ENCODE data around the gene HAPLN2. TPM values are rescaled to one million over a fixed set of nuclear protein-coding genes. Genes with fewer than 3 reads are reported as not detected.

The HAPLN2 gene
- total and polyA plus RNA-seq, 8 donors: 0.38 to 0.46 TPM; not detected in 6

- H3K9me3 ChIP-seq: no peaks in the 10 kb centered on the region
- DNase-seq (no peak), FAIRE-seq (no peak), ATAC-seq (no peak)
- H3K4me1 ChIP-seq: peaks cover 0 to 8% (median 4%) of the 10 kb centered on the region in 3 donors
- H3K36me3 ChIP-seq: peaks cover 0 to 13% (median 0%) of the 10 kb centered on the region in 3 donors
- WGBS, 2 donors: 18 to 21% methylated on average over 6 of the region's 6 CpGs
- no peak for TF ChIP-seq CTCF (IDR thresholded peaks at IDR 0.05)
- H3K4me3 ChIP-seq: peak overlapping the region; percentile 69 to 92 (median 74)
- intact Hi-C loops (cut with DNase I): no loop called here
- H3K27me3 ChIP-seq: no peaks in the 10 kb centered on the region
- H3K27ac ChIP-seq: peak overlapping the region; percentile 47 to 76 (median 60)
Observed at GRCh38 chr1:156591181-156591431, 28.1 kb upstream of the HAPLN2 start.

GRCh38 chr1:156591432-156592157 is 27.6 kb upstream of the HAPLN2 start, which contains the start of gene NAXE:
NAXE (plus strand) TSS chr1:156591776; CDS start chr1:156591805, 29 bp downstream.
- Histone ChIP-seq H3K36me3 (peaks cover 0 to 13% (median 0%) of the 10 kb centered on the region in 3 donors), H3K27me3 (no peaks in the 10 kb centered on the region), H3K4me1 (peaks cover 0 to 8% (median 4%) of the 10 kb centered on the region in 3 donors), H3K4me3 (peak within 1 kb of the TSS; percentile 69 to 92 (median 74)), H3K27ac (peak within 1 kb of the TSS; percentile 47 to 76 (median 60)), H3K9me3 (no peaks in the 10 kb centered on the region)
- DNase-seq (peak; percentile 64 to 89 (median 75)), ATAC-seq (peak; percentile 97 to 98 (median 98)), FAIRE-seq (no peak)
- no peak for TF ChIP-seq CTCF (IDR thresholded peaks at IDR 0.05)
- intact Hi-C loops (cut with DNase I): no loop called here
- 0 to 1% methylated on average over 48 to 60 of the region's 60 CpGs for WGBS, 2 donors

- Histone ChIP-seq H3K36me3 (peaks cover 0 to 13% (median 0%) of the 10 kb centered on the region in 3 donors), H3K27me3 (no peaks in the 10 kb centered on the region), H3K9me3 (no peaks in the 10 kb centered on the region), H3K4me1 (peaks cover 0 to 8% (median 4%) of the 10 kb centered on the region in 3 donors), H3K27ac (peak overlapping the region; percentile 47 to 76 (median 55)), H3K4me3 (peak overlapping the region; percentile 69 to 92 (median 74))
- FAIRE-seq: no peak
- WGBS, 2 donors: 47 to 51% methylated on average over 16 of the region's 16 CpGs
- DNase-seq: no peak
- intact Hi-C loops (cut with DNase I): no loop called here
- ATAC-seq: peak in 1 of 4 donors; percentile 2
- no peak for TF ChIP-seq CTCF (IDR thresholded peaks at IDR 0.05)
Observed at GRCh38 chr1:156592158-156592909, 26.9 kb upstream of the HAPLN2 start.

GRCh38 chr1:156592910-156593660 is 26.1 kb upstream of the HAPLN2 start:
- WGBS, 2 donors: 77 to 78% methylated on average over 8 of the region's 8 CpGs
- DNase-seq (peak in 1 of 6 donors; percentile 20), FAIRE-seq (no peak), ATAC-seq (no peak)
- H3K4me3 ChIP-seq: peak overlapping the region in 1 of 4 donors; percentile 92
- intact Hi-C loops (cut with DNase I): no loop called here
- H3K36me3 ChIP-seq: peaks cover 0 to 13% (median 0%) of the 10 kb centered on the region in 3 donors
- H3K27me3 ChIP-seq: no peaks in the 10 kb centered on the region
- no peaks in the 10 kb centered on the region for H3K9me3 ChIP-seq
- TF ChIP-seq CTCF (IDR thresholded peaks at IDR 0.05): no peak
- H3K4me1 ChIP-seq: peaks cover 0 to 8% (median 4%) of the 10 kb centered on the region in 3 donors
- H3K27ac ChIP-seq: no peak overlapping the region
